Fibroblast of lung (primary cell): ENCODE results near the gene NOL3. TPM values are rescaled to one million over a fixed set of nuclear protein-coding genes. Genes with fewer than 3 reads are reported as not detected.

Experiments
- DNase-seq, 2 donors: peaks; one replicate each; pipeline versions ENCODE4 v3.0.0 to v3.0.0-alpha.2; 2010; ENCODE audit warnings: low read depth in 2 of 2
- H2AFZ ChIP-seq: 2 replicates; pipeline ENCODE4 v1.5.1; 2012; ENCODE audit warnings: low read length, control low read depth, inconsistent platforms
- H3K27ac ChIP-seq: 2 replicates; pipeline ENCODE4 v1.5.1; 2011; ENCODE audit warnings: low read length, control low read depth; ENCODE audit not compliant: insufficient read depth
- H3K27me3 ChIP-seq: 2 replicates; pipeline ENCODE4 v1.5.1; 2011; ENCODE audit warnings: mild to moderate bottlenecking, low read length; ENCODE audit not compliant: control insufficient read depth, insufficient read depth
- H3K36me3 ChIP-seq: 2 replicates; pipeline ENCODE4 v1.5.1; 2011; ENCODE audit warnings: low read length; ENCODE audit not compliant: control insufficient read depth, insufficient read depth
- H3K4me1 ChIP-seq: 2 replicates; pipeline ENCODE4 v1.5.1; 2011; ENCODE audit warnings: low read length; ENCODE audit not compliant: control insufficient read depth, insufficient read depth; ENCODE audit errors: extremely low read depth
- H3K4me2 ChIP-seq: 2 replicates; pipeline ENCODE4 v1.5.1; 2011; ENCODE audit warnings: low read length, control low read depth; ENCODE audit not compliant: insufficient read depth; ENCODE audit errors: extremely low read depth
- H3K4me3 ChIP-seq, 4 experiments: fragments of 200-600 bp in 1 of 4; sonication (generic) in 1 of 4; replicated peaks in 1 of 4; 2 replicates each; pipeline ENCODE4 v1.5.1; 2011 to 2016; ENCODE audit warnings: low read length in 4 of 4, low read depth in 3 of 4, mild to moderate bottlenecking in 3 of 4, control low read depth in 2 of 4, inconsistent platforms in 1 of 4, mixed read lengths in 1 of 4; ENCODE audit not compliant: insufficient read depth in 1 of 4; ENCODE audit errors: control extremely low read depth in 1 of 4
- H3K79me2 ChIP-seq: 2 replicates; pipeline ENCODE4 v1.5.1; 2012; ENCODE audit warnings: mild to moderate bottlenecking, low read length, inconsistent platforms; ENCODE audit not compliant: control insufficient read depth, insufficient read depth
- H3K9ac ChIP-seq: 2 replicates; pipeline ENCODE4 v1.5.1; 2011; ENCODE audit warnings: mild to moderate bottlenecking, low read length, control low read depth; ENCODE audit not compliant: insufficient read depth
- H3K9me3 ChIP-seq: 2 replicates; pipeline ENCODE4 v1.5.1; 2012; ENCODE audit warnings: low read depth, low read length; ENCODE audit not compliant: control insufficient read depth, insufficient read depth
- H4K20me1 ChIP-seq: 2 replicates; pipeline ENCODE4 v1.5.1; 2011; ENCODE audit warnings: low read length; ENCODE audit not compliant: control insufficient read depth, insufficient read depth; ENCODE audit errors: extremely low read depth
- EZH2 ChIP-seq: IDR thresholded peaks from 2 replicates; pipeline ENCODE4 v1.5.1; 2012; ENCODE audit warnings: low read length, control low read depth, mild to moderate bottlenecking; ENCODE audit errors: missing control alignments
- polyA plus RNA-seq, 2 donors: library from polyadenylated mRNA; depleted of rRNA in 1 of 2; stranded (reverse) in 1 of 2; unstranded in 1 of 2; fragments of >200 nt; gene quantifications; 2 replicates each; pipeline ENCODE4 v1.2.1, GENCODE V29; 2011 to 2012; ENCODE audit warnings: missing spikeins in 1 of 2
- total RNA-seq: library from RNA; depleted of rRNA; stranded (reverse); fragments of >200 nt; gene quantifications from 2 replicates; pipeline ENCODE4 v1.2.1, GENCODE V29; 2014
- TF ChIP-seq, protein P1 (sequence below), 2 donors: IDR thresholded peaks in 1 of 2; conservative IDR thresholded peaks in 1 of 2; 1 replicate in 1 of 2; 2 replicates in 1 of 2; pipeline ENCODE4 v1.5.1; 2011 to 2012; ENCODE audit warnings: low read length in 2 of 2, control low read depth in 1 of 2, inconsistent platforms in 1 of 2, low read depth in 1 of 2, mild to moderate bottlenecking in 1 of 2

NOL3 gene
- total and polyA plus RNA-seq, 2 donors (not counting 1 experiment from before 2014, with no cell fraction given), result 8.0 to 23.3 TPM

DNA sequence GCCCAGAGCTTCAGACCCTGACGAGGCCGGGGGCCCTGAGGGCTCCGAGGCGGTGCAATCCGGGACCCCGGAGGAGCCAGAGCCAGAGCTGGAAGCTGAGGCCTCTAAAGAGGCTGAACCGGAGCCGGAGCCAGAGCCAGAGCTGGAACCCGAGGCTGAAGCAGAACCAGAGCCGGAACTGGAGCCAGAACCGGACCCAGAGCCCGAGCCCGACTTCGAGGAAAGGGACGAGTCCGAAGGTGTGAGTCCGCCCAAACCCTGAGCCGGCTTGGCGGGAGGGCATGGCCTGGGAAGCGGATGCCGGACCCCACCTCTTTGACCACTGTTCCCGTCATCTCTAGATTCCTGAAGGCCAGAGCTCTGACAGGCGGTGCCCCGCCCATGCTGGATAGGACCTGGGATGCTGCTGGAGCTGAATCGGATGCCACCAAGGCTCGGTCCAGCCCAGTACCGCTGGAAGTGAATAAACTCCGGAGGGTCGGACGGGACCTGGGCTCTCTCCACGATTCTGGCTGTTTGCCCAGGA, 4.4 kb downstream of the NOL3 start:
- Histone ChIP-seq H3K4me2 (no peak overlapping the region), H3K9me3 (no peaks in the 10 kb centered on the region), H4K20me1 (no peaks in the 10 kb centered on the region), H3K4me3 (peak overlapping the region in 1 of 4 experiments; percentile 56), H3K79me2 (no peaks in the 10 kb centered on the region), H3K27ac (no peak overlapping the region), H3K9ac (no peak overlapping the region), H3K36me3 (peaks cover 7% of the 10 kb centered on the region), H2AFZ (no peak overlapping the region), H3K27me3 (no peaks in the 10 kb centered on the region), H3K4me1 (peaks cover 13% of the 10 kb centered on the region)
- TF ChIP-seq, protein P1, sequence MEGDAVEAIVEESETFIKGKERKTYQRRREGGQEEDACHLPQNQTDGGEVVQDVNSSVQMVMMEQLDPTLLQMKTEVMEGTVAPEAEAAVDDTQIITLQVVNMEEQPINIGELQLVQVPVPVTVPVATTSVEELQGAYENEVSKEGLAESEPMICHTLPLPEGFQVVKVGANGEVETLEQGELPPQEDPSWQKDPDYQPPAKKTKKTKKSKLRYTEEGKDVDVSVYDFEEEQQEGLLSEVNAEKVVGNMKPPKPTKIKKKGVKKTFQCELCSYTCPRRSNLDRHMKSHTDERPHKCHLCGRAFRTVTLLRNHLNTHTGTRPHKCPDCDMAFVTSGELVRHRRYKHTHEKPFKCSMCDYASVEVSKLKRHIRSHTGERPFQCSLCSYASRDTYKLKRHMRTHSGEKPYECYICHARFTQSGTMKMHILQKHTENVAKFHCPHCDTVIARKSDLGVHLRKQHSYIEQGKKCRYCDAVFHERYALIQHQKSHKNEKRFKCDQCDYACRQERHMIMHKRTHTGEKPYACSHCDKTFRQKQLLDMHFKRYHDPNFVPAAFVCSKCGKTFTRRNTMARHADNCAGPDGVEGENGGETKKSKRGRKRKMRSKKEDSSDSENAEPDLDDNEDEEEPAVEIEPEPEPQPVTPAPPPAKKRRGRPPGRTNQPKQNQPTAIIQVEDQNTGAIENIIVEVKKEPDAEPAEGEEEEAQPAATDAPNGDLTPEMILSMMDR (conservative IDR thresholded peaks at IDR 0.05 in 1 of 2, IDR thresholded peaks at IDR 0.05 in 1 of 2; ENCODE audit: low read depth in 1 of 2, low read length in 2 of 2), result no peak
- no peak for TF ChIP-seq EZH2
- DNase-seq, result no peak

DNA sequence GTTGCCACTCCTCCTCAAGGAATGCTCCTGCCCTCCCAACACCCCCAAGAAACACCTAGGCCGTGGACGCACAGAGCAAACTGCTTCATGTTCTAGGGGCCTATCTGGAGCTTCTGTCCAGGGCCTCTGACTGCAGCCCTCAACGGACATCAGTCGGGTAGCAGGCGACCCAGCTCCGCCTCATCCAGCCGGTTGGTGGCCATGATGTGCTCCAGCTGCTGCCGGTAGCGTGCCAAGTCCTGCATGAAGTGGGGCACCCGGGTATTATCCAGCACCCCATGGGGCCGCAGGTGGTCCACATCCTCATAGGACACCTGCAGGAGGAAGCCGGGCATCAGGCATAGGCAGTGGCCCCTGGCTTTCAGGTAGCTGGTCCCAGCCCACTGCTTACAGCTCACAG, 6.3 kb downstream of the NOL3 start:
- no peak overlapping the region for H3K27ac ChIP-seq
- H3K9me3 ChIP-seq, result no peaks in the 10 kb centered on the region
- H3K79me2 ChIP-seq, result no peaks in the 10 kb centered on the region
- no peak overlapping the region for H3K4me3 ChIP-seq
- H4K20me1 ChIP-seq, result no peaks in the 10 kb centered on the region
- H3K9ac ChIP-seq, result no peak overlapping the region
- no peaks in the 10 kb centered on the region for H3K27me3 ChIP-seq
- H2AFZ ChIP-seq, result no peak overlapping the region
- TF ChIP-seq, protein P1 (conservative IDR thresholded peaks at IDR 0.05 in 1 of 2, IDR thresholded peaks at IDR 0.05 in 1 of 2; ENCODE audit: low read depth in 1 of 2, low read length in 2 of 2), result no peak
- TF ChIP-seq EZH2, result no peak
- no peak overlapping the region for H3K4me2 ChIP-seq
- peaks cover 10% of the 10 kb centered on the region for H3K36me3 ChIP-seq
- H3K4me1 ChIP-seq, result peaks cover 9% of the 10 kb centered on the region
- DNase-seq, result peak in 1 of 2 donors; percentile 23

DNA sequence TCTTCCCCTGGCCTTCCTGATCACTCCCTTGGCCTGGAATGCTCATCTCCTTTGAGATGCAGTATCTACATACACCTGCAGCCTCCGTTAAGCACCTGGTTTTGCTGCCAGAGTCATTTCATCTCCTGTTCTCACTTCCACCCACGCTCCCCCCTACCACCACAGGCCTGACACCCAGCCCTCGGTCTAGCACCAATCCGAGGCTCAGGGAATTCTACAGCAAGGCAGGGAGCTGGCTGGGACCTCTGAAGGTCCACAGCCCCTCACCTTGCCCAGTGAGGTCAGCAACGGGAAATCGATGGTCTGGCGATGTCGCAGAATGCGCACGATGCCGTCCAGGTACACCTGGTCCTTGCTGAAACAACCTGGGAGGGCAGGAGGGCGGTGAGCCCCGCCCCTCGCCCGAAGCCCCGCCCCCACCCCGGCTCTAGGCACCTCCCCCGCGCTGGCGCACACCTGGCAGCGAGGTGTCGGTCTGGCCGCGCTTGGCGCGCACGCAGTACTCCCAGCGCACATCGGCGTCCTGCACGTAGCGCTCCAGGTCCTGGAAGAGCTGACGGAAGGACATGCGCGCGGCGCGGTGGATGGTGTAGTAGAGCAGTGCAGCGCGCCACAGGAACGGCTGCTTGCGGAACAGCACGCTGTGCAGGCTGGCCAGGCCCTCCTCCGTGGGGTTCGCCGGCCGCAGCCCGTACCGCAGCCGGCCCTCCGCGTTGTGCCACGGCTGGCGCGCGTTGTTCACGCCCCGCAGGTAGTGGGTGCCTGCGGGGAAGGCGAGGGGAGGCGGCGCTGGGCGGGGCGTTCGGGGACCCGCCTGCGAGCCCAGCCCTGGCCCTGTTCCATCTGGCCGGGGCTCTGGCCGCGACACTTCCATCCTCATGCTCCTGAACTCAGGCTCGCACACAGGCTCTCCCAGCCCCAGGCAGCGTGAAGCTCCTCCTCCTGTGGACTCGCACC, 7.7 kb downstream of the NOL3 start:
- H3K27ac ChIP-seq, result no peak overlapping the region

More for the DNA sequence above, 7.7 kb downstream of the NOL3 start:
- peak overlapping the region; percentile 82 for H3K4me2 ChIP-seq
- H3K9me3 ChIP-seq, result no peaks in the 10 kb centered on the region
- DNase-seq, result peak; percentile 52 to 53
- TF ChIP-seq EZH2, result no peak
- TF ChIP-seq, protein P1 (conservative IDR thresholded peaks at IDR 0.05 in 1 of 2, IDR thresholded peaks at IDR 0.05 in 1 of 2; ENCODE audit: low read depth in 1 of 2, low read length in 2 of 2), result no peak
- H3K27me3 ChIP-seq, result no peaks in the 10 kb centered on the region
- peaks cover 15% of the 10 kb centered on the region for H3K4me1 ChIP-seq
- H2AFZ ChIP-seq, result no peak overlapping the region
- H4K20me1 ChIP-seq, result no peaks in the 10 kb centered on the region
- H3K79me2 ChIP-seq, result peaks cover 9% of the 10 kb centered on the region
- H3K4me3 ChIP-seq, result peak overlapping the region in 1 of 4 experiments; percentile 45
- H3K36me3 ChIP-seq, result peaks cover 10% of the 10 kb centered on the region
- no peak overlapping the region for H3K9ac ChIP-seq
